ENCODE data around the gene UST. TPM values are rescaled to one million over a fixed set of nuclear protein-coding genes. Genes with fewer than 3 reads are reported as not detected.

UST gene
- total RNA-seq, 4 donors from 2014 or later: 2.9 to 12.0 (median 5.7) TPM

DNA sequence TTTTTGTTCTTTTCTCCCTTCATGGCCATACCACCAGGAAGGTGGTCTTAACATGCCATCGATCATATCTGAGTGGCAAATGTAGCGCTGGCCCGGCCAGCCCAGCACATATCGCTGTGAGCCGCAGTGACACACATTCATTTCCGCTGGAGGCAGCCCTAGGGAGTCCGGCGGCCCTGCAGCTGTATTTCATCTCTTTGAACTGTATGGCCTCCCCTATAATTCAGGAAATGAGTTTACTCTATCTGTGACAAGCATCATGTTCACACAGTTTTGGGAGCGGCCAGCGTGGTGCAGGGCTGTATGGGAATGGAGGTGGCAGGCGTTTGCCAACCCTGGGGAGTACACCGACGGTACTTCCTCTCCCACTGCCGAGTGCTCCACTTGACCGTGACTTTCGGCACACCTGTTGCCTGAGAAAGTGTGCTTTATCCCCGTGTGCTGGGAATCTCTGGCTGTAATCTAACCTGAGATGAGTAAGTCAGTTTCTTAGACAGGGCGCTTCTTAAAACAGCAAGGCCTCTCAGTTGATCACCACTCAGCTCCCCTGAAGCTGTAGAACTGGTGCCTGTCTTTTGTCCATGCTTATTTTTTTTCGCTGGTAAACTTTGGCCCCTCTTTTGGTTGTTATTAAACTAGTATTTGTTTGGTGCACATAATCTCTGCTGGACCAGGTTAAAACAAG, 313.6 kb downstream of the UST start:
- TF ChIP-seq POLR2A (IDR thresholded peaks at IDR 0.05): no peak
- TF ChIP-seq, protein P1, sequence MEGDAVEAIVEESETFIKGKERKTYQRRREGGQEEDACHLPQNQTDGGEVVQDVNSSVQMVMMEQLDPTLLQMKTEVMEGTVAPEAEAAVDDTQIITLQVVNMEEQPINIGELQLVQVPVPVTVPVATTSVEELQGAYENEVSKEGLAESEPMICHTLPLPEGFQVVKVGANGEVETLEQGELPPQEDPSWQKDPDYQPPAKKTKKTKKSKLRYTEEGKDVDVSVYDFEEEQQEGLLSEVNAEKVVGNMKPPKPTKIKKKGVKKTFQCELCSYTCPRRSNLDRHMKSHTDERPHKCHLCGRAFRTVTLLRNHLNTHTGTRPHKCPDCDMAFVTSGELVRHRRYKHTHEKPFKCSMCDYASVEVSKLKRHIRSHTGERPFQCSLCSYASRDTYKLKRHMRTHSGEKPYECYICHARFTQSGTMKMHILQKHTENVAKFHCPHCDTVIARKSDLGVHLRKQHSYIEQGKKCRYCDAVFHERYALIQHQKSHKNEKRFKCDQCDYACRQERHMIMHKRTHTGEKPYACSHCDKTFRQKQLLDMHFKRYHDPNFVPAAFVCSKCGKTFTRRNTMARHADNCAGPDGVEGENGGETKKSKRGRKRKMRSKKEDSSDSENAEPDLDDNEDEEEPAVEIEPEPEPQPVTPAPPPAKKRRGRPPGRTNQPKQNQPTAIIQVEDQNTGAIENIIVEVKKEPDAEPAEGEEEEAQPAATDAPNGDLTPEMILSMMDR (IDR thresholded peaks at IDR 0.05): no peak
- WGBS, 2 donors: 44 to 75% methylated on average over 16 to 17 of the region's 19 CpGs
- no peaks in the 10 kb centered on the region for H3K9me3 ChIP-seq
- H3K4me3 ChIP-seq: peak overlapping the region in 1 of 4 donors; percentile 24
- intact Hi-C loops (cut with DNase I): no loop called here
- H3K4me1 ChIP-seq: peaks cover 0 to 25% (median 13%) of the 10 kb centered on the region in 3 donors
- H3K36me3 ChIP-seq: no peaks in the 10 kb centered on the region
- peak overlapping the region in 1 of 4 donors; percentile 12 for H3K27ac ChIP-seq
- no peaks in the 10 kb centered on the region for H3K27me3 ChIP-seq
- DNase-seq: no peak

DNA sequence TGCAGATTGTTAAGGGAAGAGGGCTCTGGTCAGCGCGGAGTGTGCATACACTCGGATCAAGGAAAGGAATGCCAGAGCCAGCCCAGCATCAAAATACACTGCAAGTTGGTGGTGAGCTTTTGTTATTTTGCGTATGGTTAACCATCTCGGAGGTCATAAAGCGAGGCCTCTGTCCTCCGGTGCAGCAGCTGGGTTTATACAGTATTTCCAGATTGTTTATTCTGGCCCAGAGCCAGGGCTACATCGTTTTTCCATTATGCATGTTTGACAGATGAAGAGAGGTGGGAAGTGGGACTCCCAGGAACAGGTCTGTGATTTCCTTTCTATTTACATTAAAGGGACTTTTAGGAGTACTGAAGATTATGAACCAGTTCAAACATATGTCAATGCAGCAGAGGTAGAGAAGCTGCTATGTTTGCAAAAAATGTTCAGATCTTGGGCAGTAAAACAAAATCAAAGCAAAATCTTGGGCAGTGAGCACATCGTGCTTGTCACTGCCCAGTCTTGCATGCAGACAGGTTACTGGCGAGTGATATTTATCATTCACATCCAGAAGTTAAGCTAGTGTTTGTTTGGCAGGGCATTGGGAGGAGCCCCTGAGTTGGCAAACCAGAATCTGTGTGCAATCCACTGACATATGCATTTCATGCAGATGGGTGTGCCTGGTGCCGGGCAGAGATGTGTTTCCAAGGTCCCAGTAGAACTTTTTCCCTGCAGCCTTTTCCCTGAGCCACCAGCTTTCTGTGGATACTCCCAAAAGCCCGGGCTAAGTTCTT, 314.3 kb downstream of the UST start:
- no peak overlapping the region for H3K27ac ChIP-seq
- H3K36me3 ChIP-seq: no peaks in the 10 kb centered on the region
- H3K9me3 ChIP-seq: no peaks in the 10 kb centered on the region
- intact Hi-C loops (cut with DNase I): no loop called here
- 49 to 60% methylated on average over 11 to 12 of the region's 12 CpGs for WGBS, 2 donors
- no peaks in the 10 kb centered on the region for H3K27me3 ChIP-seq
- peaks cover 0 to 29% (median 13%) of the 10 kb centered on the region in 3 donors for H3K4me1 ChIP-seq
- H3K4me3 ChIP-seq: no peak overlapping the region
- DNase-seq: no peak
- TF ChIP-seq, protein P1 (IDR thresholded peaks at IDR 0.05): no peak
- no peak for TF ChIP-seq POLR2A (IDR thresholded peaks at IDR 0.05)

DNA sequence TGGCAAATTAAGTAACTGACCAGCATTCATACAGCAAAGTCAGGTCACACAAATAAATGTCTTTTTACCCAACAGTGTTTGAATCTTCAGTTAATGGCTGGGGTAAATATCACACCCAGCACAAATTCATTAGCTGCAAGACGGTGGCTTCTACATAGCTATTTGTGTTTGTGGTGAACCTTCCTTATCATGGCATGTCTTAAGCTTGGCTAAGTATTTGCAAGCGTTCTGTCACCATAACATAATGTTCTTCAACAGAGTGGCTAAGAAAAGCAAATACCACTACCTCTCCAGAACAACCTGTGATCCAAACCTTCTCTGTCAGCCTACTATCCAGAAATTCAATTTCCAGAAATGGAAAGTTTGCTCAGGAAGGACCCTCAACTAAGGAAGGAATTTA, 315.1 kb downstream of the UST start:
- no peak for DNase-seq
- no peak overlapping the region for H3K4me3 ChIP-seq
- TF ChIP-seq, protein P1 (IDR thresholded peaks at IDR 0.05): no peak
- no peak for TF ChIP-seq POLR2A (IDR thresholded peaks at IDR 0.05)
- H3K27me3 ChIP-seq: no peaks in the 10 kb centered on the region
- intact Hi-C loops (cut with DNase I): no loop called here
- H3K36me3 ChIP-seq: no peaks in the 10 kb centered on the region
- H3K4me1 ChIP-seq: peaks cover 0 to 36% (median 13%) of the 10 kb centered on the region in 3 donors
- H3K27ac ChIP-seq: no peak overlapping the region
- WGBS, 2 donors: 86 to 94% methylated on average over 2 of the region's 2 CpGs
- H3K9me3 ChIP-seq: no peaks in the 10 kb centered on the region

DNA sequence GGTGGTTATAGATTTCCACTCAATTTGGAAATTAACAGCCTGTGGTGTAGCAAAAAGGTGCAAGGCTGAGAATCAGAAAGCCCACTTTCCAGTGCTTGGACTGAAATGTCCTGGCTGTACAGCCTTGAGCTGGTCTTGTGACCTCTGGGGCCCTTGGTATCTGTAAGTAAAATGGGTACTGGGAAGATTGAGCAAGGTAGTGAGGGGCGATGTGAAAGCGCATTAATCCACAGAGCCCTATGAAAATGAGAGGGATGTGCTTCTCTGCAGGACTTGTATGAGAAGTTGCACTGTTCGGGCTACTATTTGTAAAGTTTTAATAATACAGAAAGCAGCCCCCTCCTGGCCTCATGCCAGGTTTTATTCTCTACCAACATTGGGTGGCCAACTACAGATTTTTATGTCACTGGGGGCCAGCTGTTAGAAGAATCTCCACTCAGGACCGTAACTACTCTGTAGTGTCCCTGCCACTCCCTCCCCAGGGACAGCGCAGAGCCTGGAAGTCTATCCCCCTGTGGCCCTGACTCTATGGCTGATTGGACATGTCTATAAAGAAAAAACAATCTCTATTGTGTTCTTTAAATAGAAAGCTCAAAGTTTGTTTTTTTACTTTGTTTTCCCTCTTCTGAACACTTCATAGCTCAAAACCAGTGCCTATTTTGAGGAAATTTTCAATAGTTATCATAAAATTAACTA, 316.0 kb downstream of the UST start:
- WGBS, 2 donors: 88 to 94% methylated on average over 5 of the region's 5 CpGs
- H3K27ac ChIP-seq: no peak overlapping the region
- no peak for DNase-seq
- no peaks in the 10 kb centered on the region for H3K9me3 ChIP-seq
- H3K4me3 ChIP-seq: no peak overlapping the region
- intact Hi-C loops (cut with DNase I): no loop called here
- no peaks in the 10 kb centered on the region for H3K36me3 ChIP-seq
- H3K4me1 ChIP-seq: peaks cover 0 to 36% (median 13%) of the 10 kb centered on the region in 3 donors
- no peaks in the 10 kb centered on the region for H3K27me3 ChIP-seq
- TF ChIP-seq, protein P1 (IDR thresholded peaks at IDR 0.05): no peak
- TF ChIP-seq POLR2A (IDR thresholded peaks at IDR 0.05): no peak

DNA sequence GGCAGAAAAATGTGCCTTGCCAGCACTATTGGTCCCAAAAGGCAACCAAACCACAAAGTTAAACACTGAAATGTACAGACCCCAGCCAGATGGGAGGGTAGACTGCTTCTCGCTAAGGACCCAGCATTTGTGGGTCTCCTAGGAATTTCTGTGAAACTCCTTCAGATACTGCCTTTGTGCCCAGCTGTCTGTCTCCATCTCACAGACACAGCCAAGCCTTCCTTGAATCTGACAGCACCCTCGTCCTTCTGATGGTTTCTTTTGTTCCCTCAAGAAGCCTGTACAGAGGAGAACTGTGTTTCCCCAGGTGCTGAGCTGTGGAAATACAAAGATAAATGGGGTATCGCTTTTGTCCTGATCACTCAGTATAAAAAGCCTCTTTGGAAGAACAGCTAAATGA, 316.6 kb downstream of the UST start:
- intact Hi-C loops (cut with DNase I): no loop called here
- Histone ChIP-seq H3K36me3 (no peaks in the 10 kb centered on the region), H3K27ac (no peak overlapping the region), H3K27me3 (no peaks in the 10 kb centered on the region), H3K9me3 (no peaks in the 10 kb centered on the region), H3K4me1 (peaks cover 0 to 36% (median 13%) of the 10 kb centered on the region in 3 donors), H3K4me3 (no peak overlapping the region)
- 87 to 90% methylated on average over 3 of the region's 3 CpGs for WGBS, 2 donors
- TF ChIP-seq POLR2A (IDR thresholded peaks at IDR 0.05): no peak
- TF ChIP-seq, protein P1 (IDR thresholded peaks at IDR 0.05): no peak
- no peak for DNase-seq

All from esophagus squamous epithelium (tissue), 5 donors.